HG02610 (cell line): ENCODE data around the gene SLC25A39.

Experiments used
- ATAC-seq: cut with Tn5 transposase; IDR thresholded peaks from one replicate; pipeline ENCODE4 v1.9.1; 2021; ENCODE audit warnings: mild to moderate bottlenecking, moderate library complexity; ENCODE audit not compliant: unreplicated experiment

Gene SLC25A39

DNA sequence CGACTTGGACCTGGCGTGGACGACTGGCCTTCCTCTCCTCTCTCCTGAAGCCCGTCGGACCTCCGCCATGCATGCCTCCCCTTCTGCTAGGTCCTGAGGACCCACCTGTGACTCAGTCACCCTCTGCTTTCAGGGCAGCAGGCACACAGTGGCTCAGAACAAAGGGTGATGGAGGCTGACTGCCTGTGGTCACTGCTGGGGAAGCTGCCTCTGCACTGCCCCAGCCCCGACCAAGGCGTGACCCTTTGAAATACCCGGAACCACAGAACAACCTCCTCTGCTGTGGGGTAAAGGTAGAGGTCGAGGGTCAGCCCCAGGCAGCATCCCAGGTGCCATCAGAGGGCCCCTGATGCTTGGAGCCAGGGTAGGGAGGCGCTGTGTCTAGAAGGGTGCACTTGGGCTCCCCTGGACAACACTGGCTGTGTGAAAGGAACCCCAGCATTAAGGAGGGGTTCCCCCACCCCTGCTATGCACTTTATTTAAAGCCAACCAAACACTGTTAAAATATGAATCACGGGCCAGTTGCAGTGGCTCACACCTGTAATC, 44.2 kb downstream of the SLC25A39 start:
- ATAC-seq, result no peak

GRCh38 chr17:44279666-44280391, 44.8 kb downstream of the SLC25A39 start:
- ATAC-seq, result peak; percentile 87

DNA sequence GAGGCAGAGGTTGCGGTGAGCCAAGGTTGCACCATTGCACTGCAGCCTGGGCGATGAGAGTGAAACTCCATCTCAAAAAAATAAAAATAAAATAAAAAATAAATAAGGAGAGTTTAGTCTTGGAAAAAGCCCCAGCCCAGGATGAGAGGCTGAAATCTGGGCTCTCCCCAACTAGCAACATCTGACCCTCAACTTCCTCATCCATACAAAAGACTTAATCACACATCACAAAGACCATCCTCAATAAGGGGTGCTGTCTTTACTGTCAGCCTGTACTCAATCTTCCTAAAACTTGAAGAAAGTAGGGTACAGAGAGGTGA, 45.3 kb downstream of the SLC25A39 start:
- no peak for ATAC-seq

DNA sequence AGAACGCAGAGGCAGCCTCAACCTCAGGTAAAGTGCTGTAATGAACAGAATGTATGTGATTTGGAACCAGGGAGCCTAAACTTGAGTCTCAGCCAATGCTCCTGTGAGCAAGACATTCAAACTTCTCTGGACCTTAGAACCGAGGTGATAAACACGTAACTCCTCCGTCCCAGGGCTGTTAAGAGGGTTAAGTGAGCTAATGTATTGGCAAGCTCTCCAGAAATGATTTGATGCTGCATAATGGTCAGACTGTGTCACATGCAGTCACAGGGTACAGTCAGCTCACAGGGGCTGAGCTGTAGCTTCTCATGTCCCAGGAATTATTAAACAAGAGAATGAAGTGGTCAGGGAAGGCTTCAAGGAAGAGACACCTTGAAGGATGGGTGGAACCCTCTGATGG, 46.6 kb downstream of the SLC25A39 start:
- ATAC-seq, result no peak

GRCh38 chr17:44273607-44274006, 51.0 kb downstream of the SLC25A39 start:
- no peak for ATAC-seq

DNA sequence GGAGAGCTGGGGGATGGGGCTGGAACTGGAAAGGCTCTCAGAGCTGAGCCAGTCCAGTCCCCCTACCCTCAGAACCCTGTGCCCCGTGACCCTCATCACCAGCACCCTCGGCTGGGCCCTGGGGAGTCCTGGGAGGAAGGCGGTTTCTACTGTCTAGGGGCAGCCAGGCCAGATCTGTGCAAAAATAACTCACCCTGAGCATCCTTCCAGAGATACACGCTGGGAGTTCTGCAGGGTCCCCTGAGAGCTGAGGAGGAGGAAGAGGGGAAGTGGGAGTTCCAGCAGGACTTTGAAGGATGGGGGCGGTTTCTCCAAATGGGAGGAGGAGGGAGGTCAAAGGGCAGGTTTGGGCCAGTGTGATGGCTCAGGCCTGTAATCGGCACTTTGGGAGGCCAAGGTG, 51.7 kb downstream of the SLC25A39 start:
- ATAC-seq, result no peak

GRCh38 chr17:44272321-44272951, 52.2 kb downstream of the SLC25A39 start:
- no peak for ATAC-seq
